Measurements from ENCODE around the gene RASSF5.
"Not testable (repeated sequence)": the region's sequence is repeated elsewhere in the genome, so short reads cannot be mapped to it uniquely, and the experiment has no call there.

The RASSF5 gene

GRCh38 chr1:206575165-206575893 lies 68.0 kb downstream of the RASSF5 start:
- H3K4me1 ChIP-seq (ENCODE audit: control insufficient read depth, insufficient read depth, low read length), result no peaks in the 10 kb centered on the region
- no peak overlapping the region for H3K9ac ChIP-seq (ENCODE audit: low read length)
- no peak overlapping the region for H3K27ac ChIP-seq (ENCODE audit: low read depth, low read length)
- H3K27me3 ChIP-seq (ENCODE audit: control insufficient read depth, insufficient read depth, low read length), result no peaks in the 10 kb centered on the region
- H3K36me3 ChIP-seq (ENCODE audit: control insufficient read depth, insufficient read depth, low read length), result no peaks in the 10 kb centered on the region
- H3K9me3 ChIP-seq (ENCODE audit: control insufficient read depth, insufficient read depth, low read depth, low read length), result no peaks in the 10 kb centered on the region
- no peak overlapping the region for H3K4me3 ChIP-seq (ENCODE audit: low read depth, low read length)

GRCh38 chr1:206575894-206576737 lies 68.8 kb downstream of the RASSF5 start:
- Histone ChIP-seq H3K36me3 (ENCODE audit: control insufficient read depth, insufficient read depth, low read length) (no peaks in the 10 kb centered on the region), H3K4me1 (ENCODE audit: control insufficient read depth, insufficient read depth, low read length) (no peaks in the 10 kb centered on the region), H3K27ac (ENCODE audit: low read depth, low read length) (no peak overlapping the region), H3K27me3 (ENCODE audit: control insufficient read depth, insufficient read depth, low read length) (no peaks in the 10 kb centered on the region), H3K9me3 (ENCODE audit: control insufficient read depth, insufficient read depth, low read depth, low read length) (no peaks in the 10 kb centered on the region), H3K4me3 (ENCODE audit: low read depth, low read length) (no peak overlapping the region), H3K9ac (ENCODE audit: low read length) (no peak overlapping the region)

- no peaks in the 10 kb centered on the region for H3K9me3 ChIP-seq (ENCODE audit: control insufficient read depth, insufficient read depth, low read depth, low read length)
- no peaks in the 10 kb centered on the region for H3K27me3 ChIP-seq (ENCODE audit: control insufficient read depth, insufficient read depth, low read length)
- H3K4me3 ChIP-seq (ENCODE audit: low read depth, low read length), result no peak overlapping the region
- no peaks in the 10 kb centered on the region for H3K4me1 ChIP-seq (ENCODE audit: control insufficient read depth, insufficient read depth, low read length)
- no peak overlapping the region for H3K27ac ChIP-seq (ENCODE audit: low read depth, low read length)
- H3K36me3 ChIP-seq (ENCODE audit: control insufficient read depth, insufficient read depth, low read length), result no peaks in the 10 kb centered on the region
- no peak overlapping the region for H3K9ac ChIP-seq (ENCODE audit: low read length)
These were observed 70.3 kb downstream of the RASSF5 start for GRCh38 chr1:206577626-206578025.

- Histone ChIP-seq H3K36me3 (ENCODE audit: control insufficient read depth, insufficient read depth, low read length) (no peaks in the 10 kb centered on the region), H3K27ac (ENCODE audit: low read depth, low read length) (no peak overlapping the region), H3K27me3 (ENCODE audit: control insufficient read depth, insufficient read depth, low read length) (no peaks in the 10 kb centered on the region), H3K9ac (ENCODE audit: low read length) (no peak overlapping the region), H3K4me3 (ENCODE audit: low read depth, low read length) (no peak overlapping the region), H3K9me3 (ENCODE audit: control insufficient read depth, insufficient read depth, low read depth, low read length) (no peaks in the 10 kb centered on the region), H3K4me1 (ENCODE audit: control insufficient read depth, insufficient read depth, low read length) (no peaks in the 10 kb centered on the region)
These were observed 71.0 kb downstream of the RASSF5 start for GRCh38 chr1:206578068-206578977.

GRCh38 chr1:206578978-206579374 lies 71.6 kb downstream of the RASSF5 start:
- H3K9ac ChIP-seq (ENCODE audit: low read length), result no peak overlapping the region
- no peak overlapping the region for H3K4me3 ChIP-seq (ENCODE audit: low read depth, low read length)
- no peaks in the 10 kb centered on the region for H3K27me3 ChIP-seq (ENCODE audit: control insufficient read depth, insufficient read depth, low read length)
- H3K36me3 ChIP-seq (ENCODE audit: control insufficient read depth, insufficient read depth, low read length), result no peaks in the 10 kb centered on the region
- no peaks in the 10 kb centered on the region for H3K4me1 ChIP-seq (ENCODE audit: control insufficient read depth, insufficient read depth, low read length)
- H3K27ac ChIP-seq (ENCODE audit: low read depth, low read length), result no peak overlapping the region
- no peaks in the 10 kb centered on the region for H3K9me3 ChIP-seq (ENCODE audit: control insufficient read depth, insufficient read depth, low read depth, low read length)

- Histone ChIP-seq H3K27me3 (ENCODE audit: control insufficient read depth, insufficient read depth, low read length) (no peaks in the 10 kb centered on the region), H3K9ac (ENCODE audit: low read length) (no peak overlapping the region), H3K27ac (ENCODE audit: low read depth, low read length) (no peak overlapping the region), H3K36me3 (ENCODE audit: control insufficient read depth, insufficient read depth, low read length) (no peaks in the 10 kb centered on the region), H3K4me1 (ENCODE audit: control insufficient read depth, insufficient read depth, low read length) (no peaks in the 10 kb centered on the region), H3K4me3 (ENCODE audit: low read depth, low read length) (no peak overlapping the region), H3K9me3 (ENCODE audit: control insufficient read depth, insufficient read depth, low read depth, low read length) (no peaks in the 10 kb centered on the region)
These were observed 72.6 kb downstream of the RASSF5 start for GRCh38 chr1:206579747-206580437.

GRCh38 chr1:206580438-206581113 lies 73.2 kb downstream of the RASSF5 start:
- Histone ChIP-seq H3K4me1 (ENCODE audit: control insufficient read depth, insufficient read depth, low read length) (no peaks in the 10 kb centered on the region), H3K36me3 (ENCODE audit: control insufficient read depth, insufficient read depth, low read length) (no peaks in the 10 kb centered on the region), H3K9ac (ENCODE audit: low read length) (no peak overlapping the region), H3K9me3 (ENCODE audit: control insufficient read depth, insufficient read depth, low read depth, low read length) (no peaks in the 10 kb centered on the region), H3K4me3 (ENCODE audit: low read depth, low read length) (no peak overlapping the region), H3K27me3 (ENCODE audit: control insufficient read depth, insufficient read depth, low read length) (no peaks in the 10 kb centered on the region), H3K27ac (ENCODE audit: low read depth, low read length) (no peak overlapping the region)

- not testable (repeated sequence) for H3K9ac ChIP-seq (ENCODE audit: low read length); H3K9me3 ChIP-seq (ENCODE audit: control insufficient read depth, insufficient read depth, low read depth, low read length); H3K36me3 ChIP-seq (ENCODE audit: control insufficient read depth, insufficient read depth, low read length); H3K27me3 ChIP-seq (ENCODE audit: control insufficient read depth, insufficient read depth, low read length); H3K27ac ChIP-seq (ENCODE audit: low read depth, low read length); H3K4me1 ChIP-seq (ENCODE audit: control insufficient read depth, insufficient read depth, low read length); H3K4me3 ChIP-seq (ENCODE audit: low read depth, low read length)
These were observed 73.8 kb downstream of the RASSF5 start for GRCh38 chr1:206581114-206581497.

GRCh38 chr1:206581571-206581981 lies 74.2 kb downstream of the RASSF5 start:
- Histone ChIP-seq H3K9me3 (ENCODE audit: control insufficient read depth, insufficient read depth, low read depth, low read length) (no peaks in the 10 kb centered on the region), H3K4me3 (ENCODE audit: low read depth, low read length) (no peak overlapping the region), H3K4me1 (ENCODE audit: control insufficient read depth, insufficient read depth, low read length) (no peaks in the 10 kb centered on the region), H3K27me3 (ENCODE audit: control insufficient read depth, insufficient read depth, low read length) (no peaks in the 10 kb centered on the region), H3K27ac (ENCODE audit: low read depth, low read length) (no peak overlapping the region), H3K9ac (ENCODE audit: low read length) (no peak overlapping the region), H3K36me3 (ENCODE audit: control insufficient read depth, insufficient read depth, low read length) (no peaks in the 10 kb centered on the region)

- Histone ChIP-seq H3K4me3 (ENCODE audit: low read depth, low read length) (no peak overlapping the region), H3K36me3 (ENCODE audit: control insufficient read depth, insufficient read depth, low read length) (no peaks in the 10 kb centered on the region), H3K27me3 (ENCODE audit: control insufficient read depth, insufficient read depth, low read length) (no peaks in the 10 kb centered on the region), H3K4me1 (ENCODE audit: control insufficient read depth, insufficient read depth, low read length) (no peaks in the 10 kb centered on the region), H3K27ac (ENCODE audit: low read depth, low read length) (no peak overlapping the region), H3K9me3 (ENCODE audit: control insufficient read depth, insufficient read depth, low read depth, low read length) (no peaks in the 10 kb centered on the region), H3K9ac (ENCODE audit: low read length) (no peak overlapping the region)
These were observed 75.2 kb downstream of the RASSF5 start for GRCh38 chr1:206582537-206582936.

Data from HUES6 (cell line).